K562 (cell line): ENCODE measurements around the gene SPATA16. TPM values are rescaled to one million over a fixed set of nuclear protein-coding genes. Genes with fewer than 3 reads are reported as not detected.
A peak's percentile ranks its signal among the peaks of the same experiment; 100 is the strongest.

Experiments
- CTCF ChIP-seq, 3 experiments: IDR thresholded peaks in 2 of 3; conservative IDR thresholded peaks in 1 of 3; 2 replicates each; pipeline ENCODE4 v1.5.1; 2011 to 2012; ENCODE audit warnings: low read length in 3 of 3, mild to moderate bottlenecking in 3 of 3, control low read depth in 2 of 3, improper control_type of control experiment in 1 of 3, inconsistent platforms in 1 of 3, low read depth in 1 of 3, mixed read lengths in 1 of 3, moderate library complexity in 1 of 3; ENCODE audit not compliant: insufficient read depth in 2 of 3
- MEIS2 ChIP-seq: fragments of 450-650 bp; IDR thresholded peaks from 2 replicates; pipeline ENCODE4 v1.6.1; 2014; ENCODE audit warnings: mild to moderate bottlenecking; ENCODE audit not compliant: partially characterized antibody
- RAD21 ChIP-seq, 2 experiments: fragments of 250-450 bp in 1 of 2; fragments of 450-650 bp in 1 of 2; sonication (Bioruptor Pico) in 1 of 2; formaldehyde crosslinking in 1 of 2; IDR thresholded peaks in 1 of 2; conservative IDR thresholded peaks in 1 of 2; 2 replicates each; pipeline versions ENCODE4 v1.4.0 to v1.8.0; 2020 to 2022; ENCODE audit warnings: mild to moderate bottlenecking in 2 of 2, moderate library complexity in 1 of 2
- ZBTB43 ChIP-seq: sonication (generic); formaldehyde crosslinking; IDR thresholded peaks from 2 replicates; pipeline ENCODE4 v1.8.0; 2023; ENCODE audit warnings: mild to moderate bottlenecking, missing genetic modification reagents
- polyA plus RNA-seq, 8 experiments: library from polyadenylated mRNA; depleted of rRNA in 4 of 8; stranded (reverse) in 5 of 8; unstranded in 3 of 8; fragments of >200 nt; fragmentation: Nextera tagmentation in 2 of 8; fragmentation: Illumina TruSeq in 1 of 8; extraction: Ambion mirVana in 2 of 8; extraction: Trizol in 1 of 8; gene quantifications; 2 replicates each; pipeline versions ENCODE4 v1.2.1 to v1.2.3, GENCODE V29; 2011 to 2014; ENCODE audit warnings: inconsistent platforms in 1 of 8, missing spikeins in 1 of 8
- total RNA-seq, 7 experiments: library from RNA; depleted of rRNA in 6 of 7; stranded (reverse); fragments of >200 nt in 6 of 7; fragmentation: Illumina TruSeq in 2 of 7; extraction: Trizol in 2 of 7; gene quantifications; 2 replicates each; pipeline versions ENCODE4 v1.2.1 to v1.2.3, GENCODE V29; 2011 to 2021; ENCODE audit warnings: low replicate concordance in 1 of 7
- TF ChIP-seq, protein P1 (sequence below), 2 experiments: fragments of 450-650 bp in 1 of 2; sonication (generic) in 1 of 2; formaldehyde crosslinking in 1 of 2; IDR thresholded peaks in 1 of 2; conservative IDR thresholded peaks in 1 of 2; 2 replicates each; pipeline versions ENCODE4 v1.6.1 to v1.8.1; 2016 to 2023; ENCODE audit warnings: mild to moderate bottlenecking in 2 of 2, moderate library complexity in 2 of 2, inconsistent platforms in 1 of 2, missing genetic modification reagents in 1 of 2

The SPATA16 gene
- total and polyA plus RNA-seq, 9 of the 15 experiments (the other 6 are each of a cell fraction or from before 2014, with no cell fraction given) = not detected

DNA sequence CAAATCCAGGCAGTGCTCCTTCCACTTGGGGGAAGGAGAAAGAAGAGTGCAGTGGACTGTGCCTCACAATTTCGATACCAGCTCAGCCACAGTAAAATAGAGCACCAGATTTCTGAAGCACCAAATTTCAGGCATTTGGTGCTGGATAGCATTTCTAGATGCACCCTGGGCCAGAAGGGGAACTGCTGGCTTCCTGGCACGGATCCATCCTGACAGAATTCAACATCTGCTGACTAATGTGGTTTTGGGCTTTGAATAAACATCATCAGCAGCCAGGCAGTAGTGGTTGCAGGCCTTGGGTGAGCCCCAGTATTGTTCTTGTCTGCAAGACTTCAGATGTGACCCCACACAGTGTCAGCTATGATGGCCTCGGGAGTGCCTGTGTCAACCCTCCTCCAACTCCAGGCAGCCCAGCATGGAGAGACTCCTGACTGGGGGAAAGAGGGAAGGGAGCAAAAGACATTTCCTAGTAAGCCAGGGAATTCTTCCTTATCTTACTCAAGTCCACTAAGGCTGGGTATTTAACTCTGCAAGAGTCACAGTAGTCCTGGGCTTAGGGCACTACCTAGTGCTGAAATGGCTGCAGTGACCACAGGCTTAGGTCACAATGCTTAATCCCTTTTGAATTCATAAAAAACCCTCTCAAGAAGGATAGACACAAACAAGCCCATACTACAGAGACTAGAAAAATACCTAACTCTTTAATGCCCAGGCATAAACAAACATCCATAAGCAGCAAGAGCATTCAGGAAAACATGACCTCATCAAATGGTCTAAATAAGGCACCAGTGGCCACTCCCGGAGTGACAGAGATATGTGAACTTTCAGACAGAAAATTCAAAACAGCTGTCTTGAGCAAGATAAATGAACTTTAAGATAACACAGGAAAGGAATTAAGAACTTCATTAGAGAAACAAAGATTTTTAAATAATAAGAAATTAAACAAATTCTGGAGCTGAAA is 74.7 kb downstream of the SPATA16 start (continued):
- no peak for TF ChIP-seq ZBTB43 (CRISPR knock-in tag)
- peak in 1 of 2 experiments; percentile 25; a peak in 1 of 4 replicates for TF ChIP-seq RAD21 (CRISPR knock-in tag; conservative IDR thresholded peaks at IDR 0.05 in 1 of 2, IDR thresholded peaks at IDR 0.05 in 1 of 2)
- no peak for TF ChIP-seq CTCF (IDR thresholded peaks at IDR 0.05 in 2 of 3, conservative IDR thresholded peaks at IDR 0.05 in 1 of 3; ENCODE audit: insufficient read depth in 2 of 3, low read depth in 1 of 3, low read length in 3 of 3)
- TF ChIP-seq MEIS2 = peak; percentile 23
- TF ChIP-seq, protein P1, sequence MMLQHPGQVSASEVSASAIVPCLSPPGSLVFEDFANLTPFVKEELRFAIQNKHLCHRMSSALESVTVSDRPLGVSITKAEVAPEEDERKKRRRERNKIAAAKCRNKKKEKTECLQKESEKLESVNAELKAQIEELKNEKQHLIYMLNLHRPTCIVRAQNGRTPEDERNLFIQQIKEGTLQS (IDR thresholded peaks at IDR 0.05) = peak; percentile 19; the same call in 1 of the 2 replicates
- TF ChIP-seq, protein P1 (CRISPR knock-in tag; conservative IDR thresholded peaks at IDR 0.05) = no peak
